CD4-positive, alpha-beta T cell (primary cell): Measurements from ENCODE around the gene TCHP. TPM values are rescaled to one million over a fixed set of nuclear protein-coding genes. Genes with fewer than 3 reads are reported as not detected.
"Not testable (repeated sequence)": the region's sequence is repeated elsewhere in the genome, so short reads cannot be mapped to it uniquely, and the experiment has no call there.

Experiments
- ATAC-seq: fragments of 200-7000 bp; cut with Tn5 transposase; one replicate; pipeline ENCODE4 v1.10.0; 2022; ENCODE audit warnings: mild to moderate bottlenecking; ENCODE audit not compliant: poor library complexity
- CTCF ChIA-PET: fragments of 350-600 bp; sonication (Branson Sonifier 250); formaldehyde crosslinking; loops from one replicate; lab custom pipeline; 2021; ENCODE audit warnings: antibody characterized with exemption, inconsistent platforms; lab: Charles Lee
- POLR2A ChIA-PET: fragments of 350-600 bp; sonication (Branson Sonifier 250); formaldehyde crosslinking; loops from one replicate; lab custom pipeline; 2021; ENCODE audit warnings: antibody characterized with exemption, inconsistent platforms; lab: Charles Lee
- DNase-seq, 14 experiments: peaks; one replicate each; pipeline ENCODE4 v3.0.0-alpha.2; 2013 to 2020; ENCODE audit warnings: mixed read lengths in 2 of 14
- H3K27ac ChIP-seq, 2 donors: one replicate each; pipeline versions ENCODE4 v1.5.1 to v1.7.0; 2013; ENCODE audit warnings: low read length in 2 of 2, low read depth in 1 of 2, mild to moderate bottlenecking in 1 of 2
- H3K27me3 ChIP-seq, 2 experiments: 1 replicate in 1 of 2; 2 replicates in 1 of 2; pipeline versions ENCODE4 v1.6.1 to v1.7.0; 2013; ENCODE audit warnings: low read length in 2 of 2, control low read depth in 1 of 2, mild to moderate bottlenecking in 1 of 2, moderate library complexity in 1 of 2; ENCODE audit not compliant: insufficient read depth in 2 of 2, control insufficient read depth in 1 of 2
- H3K36me3 ChIP-seq: one replicate; pipeline ENCODE4 v1.6.1; 2013; ENCODE audit warnings: low read length, control low read depth; ENCODE audit not compliant: insufficient read depth
- H3K4me1 ChIP-seq: one replicate; pipeline ENCODE4 v1.6.1; 2013; ENCODE audit warnings: low read length, control low read depth; ENCODE audit not compliant: insufficient read depth
- H3K4me3 ChIP-seq: one replicate; pipeline ENCODE4 v1.5.1; 2013; ENCODE audit warnings: mild to moderate bottlenecking, low read length, moderate library complexity
- H3K9me3 ChIP-seq, 2 experiments: 1 replicate in 1 of 2; 2 replicates in 1 of 2; pipeline versions ENCODE4 v1.6.1 to v1.7.0; 2013; ENCODE audit warnings: low read length in 2 of 2, mild to moderate bottlenecking in 2 of 2, control low read depth in 1 of 2, moderate library complexity in 1 of 2; ENCODE audit not compliant: control insufficient read depth in 1 of 2, insufficient read depth in 1 of 2
- H3K27ac Mint-ChIP-seq: one replicate; pipeline ENCODE4 v1.8.0; 2020; ENCODE audit warnings: mixed read lengths
- H3K27me3 Mint-ChIP-seq: one replicate; pipeline ENCODE4 v1.8.0; 2021; ENCODE audit warnings: mixed read lengths
- H3K36me3 Mint-ChIP-seq: one replicate; pipeline ENCODE4 v1.8.0; 2021; ENCODE audit warnings: low read depth, mixed read lengths
- H3K4me1 Mint-ChIP-seq: one replicate; pipeline ENCODE4 v1.8.0; 2021; ENCODE audit warnings: low read depth, mixed read lengths
- H3K4me3 Mint-ChIP-seq: one replicate; pipeline ENCODE4 v1.8.0; 2020; ENCODE audit warnings: mild to moderate bottlenecking, mixed read lengths
- H3K9me3 Mint-ChIP-seq: one replicate; pipeline ENCODE4 v1.8.0; 2020; ENCODE audit warnings: mixed read lengths
- intact Hi-C, 2 experiments: fragments of 100-400 bp; cut with DNase I in 1 of 2; cut with micrococcal nuclease in 1 of 2; formaldehyde crosslinking; loops; one replicate each; pipeline versions ENCODE4 v1.15.1 to v1.9.0; 2023 to 2025; cut with DNase I, micrococcal nuclease
- polyA plus RNA-seq, 2 donors: library from polyadenylated mRNA; unstranded; fragments of 120-200 nt; gene quantifications; one replicate each; pipeline ENCODE4 v1.2.1, GENCODE V29; 2013
- total RNA-seq, 174 experiments: library from RNA in 2 of 174; stranded (reverse) in 2 of 174; gene quantifications; one replicate each; pipeline ENCODE4 v1.2.3 and lab custom pipeline; 2021 to 2026
- TF ChIP-seq, protein P1 (sequence below): fragments of 200-600 bp; IDR thresholded peaks from one replicate; pipeline ENCODE4 v1.8.0; 2022; ENCODE audit warnings: antibody characterized with exemption, mild to moderate bottlenecking

The TCHP gene
- total RNA-seq (10 to 100 TPM; 13.2 to 13.6 TPM), total RNA-seq (lab: John Stamatoyannopoulos, UW) (19.0 to 68.4 (median 43.3) reads per million in 172 experiments)
- 27.0 TPM for polyA plus RNA-seq (2013, experiment 1 of 2)
- 29.5 TPM for polyA plus RNA-seq (2013, experiment 2 of 2)

DNA sequence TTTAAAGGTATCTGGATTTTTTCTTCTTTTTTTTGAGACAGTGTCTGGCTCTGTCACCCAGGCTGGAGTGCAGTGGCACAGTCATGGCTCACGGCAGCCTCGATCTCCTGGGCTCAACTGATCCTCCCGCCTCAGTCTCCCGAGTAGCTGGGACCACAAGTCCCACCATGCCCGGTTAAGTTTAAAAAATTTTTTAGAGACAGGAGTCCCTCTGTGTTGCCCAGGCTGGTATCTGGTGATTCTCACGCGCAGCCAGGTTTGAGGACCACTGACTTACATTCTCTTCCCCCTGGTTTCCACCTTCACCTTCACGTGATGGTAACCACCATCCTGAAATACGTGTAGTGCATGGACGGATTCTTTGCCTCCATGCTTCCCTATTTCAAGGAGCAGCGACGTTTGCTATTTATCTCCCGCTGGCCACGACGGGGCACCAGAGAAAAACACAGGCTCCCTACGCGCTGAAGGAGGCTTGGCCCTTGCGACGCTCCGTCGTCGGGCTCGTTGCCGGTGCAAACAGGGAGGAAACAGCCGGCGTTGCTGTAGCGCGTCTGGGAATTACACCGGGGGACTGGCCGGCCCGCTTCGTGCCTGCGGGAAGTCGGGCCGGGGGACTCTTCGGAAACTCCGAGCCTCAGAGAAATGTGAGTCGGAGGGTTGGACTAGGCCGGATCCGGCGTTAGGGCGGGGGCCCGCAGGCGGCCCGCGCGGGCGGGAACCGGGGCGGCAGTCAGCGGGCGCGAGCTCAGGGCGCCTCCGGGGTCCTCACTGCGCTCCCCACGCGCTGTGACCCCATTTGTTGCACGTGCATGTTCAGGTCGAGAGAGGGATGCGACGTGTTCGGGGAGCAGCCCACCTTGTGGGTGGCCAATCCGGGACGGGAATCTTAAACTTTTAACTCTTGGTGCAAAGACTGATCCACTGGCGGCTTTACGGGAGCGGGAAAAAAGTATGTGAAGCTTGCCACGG, at the start of gene TCHP:
Gene TCHP (plus strand): TSS at position 492 of the 969 bp plus-strand sequence. CDS start 2,753 bp downstream, outside the sequence.
- Mint-ChIP-seq H3K4me1 (peaks cover 25% of the 10 kb centered on the region), H3K27me3 (no peaks in the 10 kb centered on the region), H3K4me3 (peak within 1 kb of the TSS; percentile 89), H3K27ac (peak within 1 kb of the TSS; percentile 86), H3K9me3 (no peaks in the 10 kb centered on the region), H3K36me3 (peaks cover 25% of the 10 kb centered on the region)
- no peaks in the 10 kb centered on the region for H3K27me3 ChIP-seq
- H3K4me1 ChIP-seq: peaks cover 28% of the 10 kb centered on the region
- TF ChIP-seq, protein P1, sequence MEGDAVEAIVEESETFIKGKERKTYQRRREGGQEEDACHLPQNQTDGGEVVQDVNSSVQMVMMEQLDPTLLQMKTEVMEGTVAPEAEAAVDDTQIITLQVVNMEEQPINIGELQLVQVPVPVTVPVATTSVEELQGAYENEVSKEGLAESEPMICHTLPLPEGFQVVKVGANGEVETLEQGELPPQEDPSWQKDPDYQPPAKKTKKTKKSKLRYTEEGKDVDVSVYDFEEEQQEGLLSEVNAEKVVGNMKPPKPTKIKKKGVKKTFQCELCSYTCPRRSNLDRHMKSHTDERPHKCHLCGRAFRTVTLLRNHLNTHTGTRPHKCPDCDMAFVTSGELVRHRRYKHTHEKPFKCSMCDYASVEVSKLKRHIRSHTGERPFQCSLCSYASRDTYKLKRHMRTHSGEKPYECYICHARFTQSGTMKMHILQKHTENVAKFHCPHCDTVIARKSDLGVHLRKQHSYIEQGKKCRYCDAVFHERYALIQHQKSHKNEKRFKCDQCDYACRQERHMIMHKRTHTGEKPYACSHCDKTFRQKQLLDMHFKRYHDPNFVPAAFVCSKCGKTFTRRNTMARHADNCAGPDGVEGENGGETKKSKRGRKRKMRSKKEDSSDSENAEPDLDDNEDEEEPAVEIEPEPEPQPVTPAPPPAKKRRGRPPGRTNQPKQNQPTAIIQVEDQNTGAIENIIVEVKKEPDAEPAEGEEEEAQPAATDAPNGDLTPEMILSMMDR: no peak
- peaks cover 23% of the 10 kb centered on the region for H3K36me3 ChIP-seq
- H3K27ac ChIP-seq: peak within 1 kb of the TSS; percentile 55 to 64
- ChIA-PET CTCF (interaction anchor here (0.9 to 1.3 kb wide), 3 partner anchors 19 to 47 kb away, joined by 3 to 6 read pairs (median 3); no protein-coding TSS in a partner anchor), POLR2A (interaction anchor here (0.5 to 2.4 kb wide), 9 partner anchors 11 to 180 kb away, joined by 3 to 17 read pairs (median 4); partner anchors contain the start of genes ANKRD13A, GIT2 and GLTP)
- ATAC-seq (peak; percentile 93), DNase-seq (peak; percentile 59 to 90 (median 69))
- intact Hi-C loops: loop anchor here in 1 of 2 experiments (2.0 to 5.0 kb wide), 3 partner anchors 97 to 221 kb away; partner anchors contain the start of genes ANKRD13A and GIT2
- H3K4me3 ChIP-seq: peak within 1 kb of the TSS; percentile 72
- no peaks in the 10 kb centered on the region for H3K9me3 ChIP-seq

DNA sequence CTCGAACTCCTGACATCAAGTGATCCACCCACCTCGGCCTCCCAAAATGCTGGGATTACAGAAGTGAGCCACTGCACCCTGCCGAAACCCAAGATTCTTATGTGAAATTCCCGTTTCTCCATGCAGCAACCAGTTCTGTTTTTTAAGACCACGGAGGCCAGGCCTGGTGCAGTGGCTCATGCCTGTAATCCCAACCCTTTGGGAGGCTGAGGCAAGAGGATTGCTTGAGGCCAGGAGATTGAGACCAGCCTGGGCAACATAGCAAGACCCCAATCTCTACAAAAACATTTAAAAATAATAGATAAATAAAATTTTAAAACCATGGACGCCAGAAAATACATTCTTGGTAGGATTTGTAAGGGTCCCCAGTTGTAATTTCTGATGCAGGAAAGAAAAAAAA, 49.6 kb upstream of the TCHP start:
- H3K4me3 Mint-ChIP-seq, CTCF ChIA-PET, H3K4me1 Mint-ChIP-seq, H3K27ac ChIP-seq, H3K27me3 Mint-ChIP-seq, ATAC-seq, H3K9me3 Mint-ChIP-seq, H3K4me1 ChIP-seq, POLR2A ChIA-PET, H3K9me3 ChIP-seq, H3K27ac Mint-ChIP-seq, DNase-seq, H3K27me3 ChIP-seq, intact Hi-C loops, H3K4me3 ChIP-seq: not testable (repeated sequence)
- peaks cover 19% of the 10 kb centered on the region for H3K36me3 ChIP-seq
- peaks cover 26% of the 10 kb centered on the region for H3K36me3 Mint-ChIP-seq

GRCh38 chr12:109855377-109855776, 44.7 kb upstream of the TCHP start:
- no peaks in the 10 kb centered on the region for H3K27me3 ChIP-seq
- Mint-ChIP-seq H3K9me3 (no peaks in the 10 kb centered on the region), H3K36me3 (peaks cover 59% of the 10 kb centered on the region), H3K4me3 (no peak overlapping the region), H3K27ac (no peak overlapping the region), H3K27me3 (no peaks in the 10 kb centered on the region), H3K4me1 (peaks cover 3% of the 10 kb centered on the region)
- no peak overlapping the region for H3K27ac ChIP-seq
- H3K9me3 ChIP-seq: no peaks in the 10 kb centered on the region
- no peak overlapping the region for H3K4me3 ChIP-seq
- ChIA-PET POLR2A (no interaction called here), CTCF (interaction anchor here (2.7 kb wide), 1 partner anchor 10 kb away, joined by 20 read pairs; no protein-coding TSS in a partner anchor)
- DNase-seq (no peak), ATAC-seq (no peak)
- TF ChIP-seq, protein P1: no peak
- peaks cover 4% of the 10 kb centered on the region for H3K4me1 ChIP-seq
- H3K36me3 ChIP-seq: peaks cover 47% of the 10 kb centered on the region
- intact Hi-C loops: loop anchor here in 1 of 2 experiments (2.0 kb wide), 1 partner anchor 23 kb away; no protein-coding TSS in a partner anchor
